Left lobe of liver (tissue), 2 donors: ENCODE measurements around the gene DHRS13. TPM values are rescaled to one million over a fixed set of nuclear protein-coding genes. Genes with fewer than 3 reads are reported as not detected.
"Not testable (repeated sequence)": the region's sequence is repeated elsewhere in the genome, so short reads cannot be mapped to it uniquely, and the experiment has no call there.

ENCODE experiments used
- ATAC-seq: fragments of 200-7000 bp; cut with Tn5 transposase; one replicate; pipeline ENCODE4 v1.9.1; 2020; ENCODE audit warnings: mild to moderate bottlenecking, moderate library complexity
- DNase-seq: peaks from one replicate; pipeline ENCODE4 v3.0.0-alpha.2; 2020; ENCODE audit warnings: low spot score
- total RNA-seq: library from RNA; stranded (reverse); gene quantifications from one replicate; pipeline ENCODE4 v1.2.1, GENCODE V29; 2021
- donor health status: DM: no; HTN: no; CAD: no; lungs with moderate emphysema.
- donor health status: DM: no; HTN: yes; CAD: no.

Gene DHRS13
- total RNA-seq, 1 donor from 2014 or later, result 5.5 TPM

DNA sequence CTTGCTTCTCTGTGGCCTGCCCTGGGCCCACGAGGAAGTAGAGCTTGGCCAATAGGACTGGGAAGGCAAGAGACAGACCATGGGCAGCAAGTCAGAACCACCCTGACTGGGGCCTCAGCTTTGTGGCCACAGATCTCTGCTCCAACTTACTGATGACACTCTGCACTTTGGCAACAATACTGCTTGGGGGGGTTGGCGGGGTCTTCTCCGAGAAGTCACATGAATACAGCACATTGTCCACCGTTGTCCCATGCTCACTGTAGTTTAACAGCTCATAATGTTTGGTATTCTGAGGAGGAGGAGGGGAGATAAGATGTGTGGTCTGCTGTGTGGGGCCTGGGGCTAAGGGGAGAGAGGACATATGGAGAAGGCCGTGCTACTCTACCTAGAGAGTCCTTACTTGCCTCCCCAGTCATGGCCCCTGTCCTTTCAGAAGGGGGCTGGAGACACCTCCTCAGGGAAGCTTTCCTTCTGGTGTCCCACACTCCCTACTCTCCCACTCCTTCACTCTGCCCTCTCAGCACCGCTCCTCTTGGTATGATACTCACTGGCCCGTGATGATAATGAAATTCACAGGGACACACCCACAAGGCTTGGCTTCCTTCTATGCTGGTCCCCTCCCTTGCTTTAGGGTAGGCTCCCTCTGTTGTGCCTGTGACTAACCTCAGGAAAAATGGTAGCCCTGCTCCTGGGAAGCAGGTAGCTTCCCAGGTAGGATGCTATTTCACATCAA is 4.0 kb upstream of the DHRS13 start:
- ATAC-seq (no peak), DNase-seq (no peak)

- no peak for DNase-seq
- no peak for ATAC-seq
Observed at GRCh38 chr17:28906276-28906675, 3.4 kb upstream of the DHRS13 start.

GRCh38 chr17:28904800-28905199 is 1.9 kb upstream of the DHRS13 start:
- no peak for DNase-seq

DNA sequence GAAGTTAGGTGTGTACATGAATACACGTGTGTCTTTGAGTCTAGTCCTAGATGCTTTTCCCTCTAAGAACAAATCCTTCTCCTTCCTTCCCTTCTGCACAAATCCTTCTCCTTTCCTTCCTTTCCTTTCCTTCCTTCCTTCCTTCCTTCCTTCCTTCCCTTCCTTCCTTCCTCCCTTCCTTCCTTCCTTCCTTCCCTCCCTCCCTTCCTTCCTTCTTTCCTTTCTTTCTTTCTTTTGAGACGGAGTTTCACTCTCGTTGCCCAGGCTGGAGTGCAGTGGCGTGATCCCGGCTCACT is 615 bp upstream of the DHRS13 start:
- not testable (repeated sequence) for ATAC-seq, DNase-seq

More at GRCh38 chr17:28904800-28905199, 1.9 kb upstream of the DHRS13 start:
- no peak for ATAC-seq

GRCh38 chr17:28901866-28902818 is 737 bp downstream of the DHRS13 start:
- DNase-seq (peak; percentile 65), ATAC-seq (peak; percentile 65)

DNA sequence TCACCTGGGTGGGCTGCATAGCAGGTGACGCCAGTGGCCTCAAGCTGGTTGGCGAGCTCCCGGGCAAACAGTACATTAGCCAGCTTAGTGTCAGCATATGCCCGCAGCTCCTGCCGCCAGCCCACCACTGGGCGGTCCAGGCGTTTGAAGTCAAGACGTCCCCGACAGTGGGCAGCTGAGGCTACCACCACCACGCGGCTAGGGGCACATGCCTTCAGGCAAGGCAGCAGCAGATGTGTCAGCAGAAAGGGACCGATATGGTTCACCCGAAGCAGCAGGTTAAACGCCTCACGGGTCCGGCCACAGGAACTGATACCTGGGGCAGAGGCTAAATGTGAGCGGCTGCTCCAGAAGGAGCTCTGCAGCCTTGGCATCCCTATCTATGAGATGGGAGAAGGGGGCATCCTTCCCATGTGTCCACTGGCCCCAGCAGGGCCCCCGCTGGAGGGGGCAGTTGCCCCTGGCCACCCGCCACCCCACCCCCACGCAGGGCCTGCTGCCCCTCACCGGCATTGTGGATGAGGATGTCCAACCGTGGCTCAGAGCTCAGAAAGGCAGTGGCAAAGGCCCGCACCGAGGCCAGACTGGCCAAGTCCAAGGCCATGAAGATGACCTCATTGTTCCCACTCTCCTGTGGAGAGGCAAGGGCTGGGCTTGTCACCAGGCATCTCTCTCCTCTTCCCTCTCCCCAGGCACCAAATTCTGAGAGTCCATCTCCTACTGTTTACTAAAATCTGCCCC is 1.7 kb downstream of the DHRS13 start:
- ATAC-seq (no peak), DNase-seq (no peak)

- DNase-seq (no peak), ATAC-seq (no peak)
Observed at GRCh38 chr17:28899212-28899815, 3.6 kb downstream of the DHRS13 start.

DNA sequence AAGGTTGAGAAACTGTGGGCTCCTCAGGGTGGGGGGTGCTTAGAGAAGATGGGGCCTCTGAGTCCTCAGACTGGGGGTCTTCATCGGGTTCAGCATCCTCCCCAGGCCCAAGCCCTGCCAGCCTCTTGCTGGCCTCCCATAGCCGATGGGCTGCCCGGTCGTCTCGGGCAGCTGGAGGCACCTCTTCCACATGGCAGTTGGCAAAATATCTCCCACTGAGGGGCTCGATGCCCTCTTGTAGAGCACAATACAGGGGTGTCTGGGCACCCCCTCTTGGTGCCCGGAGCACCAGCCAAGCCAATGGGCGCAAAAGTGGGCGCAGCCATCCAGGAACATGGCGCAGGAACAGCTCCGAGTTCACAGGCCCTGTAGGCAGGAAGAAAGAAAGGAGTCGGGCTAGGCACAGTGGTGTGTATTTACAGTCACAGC is 4.3 kb downstream of the DHRS13 start:
- no peak for ATAC-seq
- DNase-seq, result no peak

GRCh38 chr17:28897769-28898526 is 4.9 kb downstream of the DHRS13 start:
- ATAC-seq, result no peak
- no peak for DNase-seq

DNA sequence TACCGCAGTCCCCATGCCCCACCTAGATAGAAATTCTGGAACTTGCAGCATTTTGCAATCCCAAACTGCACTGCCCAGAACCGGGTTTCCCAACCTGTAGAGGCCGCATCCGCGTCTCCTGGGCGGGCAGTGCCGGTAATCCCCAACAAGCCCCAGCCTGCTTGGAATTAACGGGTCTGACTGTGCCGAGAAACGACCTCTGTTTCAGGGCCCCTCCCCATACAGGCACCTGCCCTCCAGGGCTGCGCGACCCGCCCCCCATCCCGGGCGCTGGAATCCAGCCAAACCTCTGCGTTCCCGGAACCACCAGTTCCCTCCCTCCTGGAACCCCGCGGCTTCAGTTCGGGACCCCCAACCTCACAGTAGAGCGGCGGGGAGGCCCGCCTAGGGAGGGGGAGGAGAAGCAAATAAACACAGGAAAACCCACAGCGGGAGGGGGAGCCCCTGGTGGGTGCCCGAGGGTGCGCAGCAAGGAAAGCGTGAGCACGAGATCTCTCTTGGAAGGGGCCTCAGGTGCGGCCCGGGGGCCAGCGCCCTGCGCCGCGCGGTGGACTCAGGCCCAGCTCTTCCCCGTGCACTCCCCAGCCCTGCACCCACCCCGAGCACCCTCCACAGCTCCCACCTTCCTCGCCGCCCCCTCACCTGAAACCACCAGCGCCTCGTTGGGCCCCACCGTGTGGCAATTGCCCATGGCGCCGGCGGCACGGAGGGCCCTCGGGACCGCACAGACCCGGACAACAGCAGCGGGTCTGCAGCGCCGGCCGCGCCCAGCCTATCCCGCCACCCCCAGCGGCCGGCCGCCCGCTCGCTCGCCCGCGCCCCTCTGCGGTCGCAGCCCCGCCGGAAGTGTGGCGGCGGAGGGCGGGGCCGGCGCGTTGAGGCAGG is 5.8 kb downstream of the DHRS13 start, which contains the start of gene FLOT2:
TSS of gene FLOT2 (minus strand) at position 850 of the 885 bp plus-strand sequence. CDS start at position 691, 159 bp downstream.
- ATAC-seq (peak; percentile 77), DNase-seq (peak; percentile 81)

GRCh38 chr17:28896491-28896883 is 6.4 kb downstream of the DHRS13 start:
- no peak for ATAC-seq

DNA sequence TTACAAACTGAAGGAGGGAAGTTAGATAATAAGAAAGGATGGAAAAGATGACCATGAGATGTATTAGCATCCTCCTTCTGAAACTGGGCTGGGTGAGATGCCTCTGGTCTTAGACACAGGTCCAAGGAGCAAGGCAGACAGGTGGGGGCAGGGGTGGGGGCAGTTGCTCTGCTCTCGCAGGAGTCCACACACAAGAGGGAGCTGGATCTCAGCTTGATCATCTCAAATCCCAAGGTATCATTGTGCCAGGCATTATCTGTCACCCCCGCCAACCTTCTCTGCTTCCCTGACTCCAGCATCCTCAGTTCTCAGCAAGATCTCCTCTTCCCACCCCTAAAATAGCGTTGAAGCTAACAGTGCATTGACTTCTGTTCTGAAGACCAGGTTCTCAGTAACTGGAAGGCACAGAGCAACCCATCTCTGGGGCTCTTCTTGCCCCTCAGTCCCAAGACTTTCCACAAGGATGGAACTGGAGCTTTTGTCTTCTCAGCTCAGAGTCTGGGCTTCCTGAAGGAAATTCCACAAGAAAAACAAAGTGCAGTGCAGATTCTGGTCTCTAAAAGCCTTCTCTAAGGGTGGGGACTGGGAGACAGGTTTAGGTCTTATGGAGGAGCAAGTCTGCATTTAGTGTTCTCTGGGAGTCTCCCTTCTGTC is 7.0 kb downstream of the DHRS13 start:
- DNase-seq, result no peak
- ATAC-seq, result no peak

More at GRCh38 chr17:28896491-28896883, 6.4 kb downstream of the DHRS13 start:
- DNase-seq, result no peak

DNA sequence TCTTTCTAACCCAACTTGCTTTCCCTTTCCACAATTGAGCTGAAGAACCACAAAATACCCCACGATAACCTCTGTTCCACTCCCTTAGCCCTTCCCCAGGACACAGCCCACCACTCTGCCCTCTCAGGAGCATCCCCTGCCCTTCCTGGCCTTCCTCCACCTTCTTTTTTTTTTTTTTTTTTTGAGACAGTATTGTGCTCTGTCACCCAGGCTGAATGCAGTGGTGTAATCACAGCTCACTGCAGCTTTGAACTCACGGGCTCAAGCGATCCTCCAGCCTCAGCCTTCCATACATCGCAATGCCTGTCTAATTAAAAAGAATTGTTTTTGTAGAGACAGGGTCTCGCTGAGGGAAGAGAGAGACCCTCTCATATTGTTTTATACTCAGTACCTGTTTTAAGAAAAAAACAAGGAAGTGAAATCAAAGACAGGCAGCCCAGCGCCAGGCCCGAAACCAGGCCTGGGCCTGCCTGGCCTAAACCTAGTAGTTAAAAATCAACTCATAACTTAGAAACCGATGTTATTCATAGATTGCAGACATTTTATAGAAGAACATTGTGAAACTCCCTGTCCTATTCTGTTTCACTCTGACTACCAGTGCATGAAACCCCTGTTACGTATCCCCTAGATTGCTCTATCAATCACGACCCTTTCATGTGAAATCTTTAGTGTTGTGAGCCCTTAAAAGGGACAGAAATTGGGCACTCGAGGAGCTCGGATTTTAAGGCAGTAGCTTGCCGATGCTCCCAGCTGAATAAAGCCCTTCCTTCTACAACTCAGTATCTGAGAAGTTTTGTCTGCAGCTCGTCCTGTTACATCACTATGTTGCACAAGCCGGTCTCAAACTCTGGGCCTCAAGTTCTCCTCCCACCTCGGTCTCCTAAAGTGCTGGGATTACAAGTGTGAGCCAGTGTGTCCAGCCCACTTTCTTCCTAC is 9.4 kb downstream of the DHRS13 start:
- DNase-seq, ATAC-seq: not testable (repeated sequence)

DNA sequence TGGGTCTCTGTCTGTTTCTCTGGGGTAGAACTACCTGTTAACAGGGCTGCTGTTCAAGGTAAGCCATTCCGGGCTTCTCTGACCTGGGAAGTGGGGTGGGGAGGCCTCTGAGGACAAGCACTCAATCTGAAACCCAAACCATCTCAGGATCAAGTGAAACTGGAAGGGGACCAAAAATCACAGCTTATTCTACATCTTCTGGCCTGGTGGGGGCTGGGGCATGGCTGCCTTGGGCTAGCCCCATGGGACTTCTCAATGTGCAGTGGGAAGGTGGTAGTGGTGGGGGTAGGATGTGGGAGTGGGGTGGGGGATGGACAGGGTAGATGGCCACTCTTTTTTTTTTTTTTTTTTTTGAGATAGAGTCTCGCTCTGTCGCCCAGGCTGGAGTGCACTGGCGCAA is 10.9 kb downstream of the DHRS13 start:
- no peak for ATAC-seq
- no peak for DNase-seq

- ATAC-seq (no peak), DNase-seq (no peak)
Observed at GRCh38 chr17:28891201-28891600, 11.7 kb downstream of the DHRS13 start.

DNA sequence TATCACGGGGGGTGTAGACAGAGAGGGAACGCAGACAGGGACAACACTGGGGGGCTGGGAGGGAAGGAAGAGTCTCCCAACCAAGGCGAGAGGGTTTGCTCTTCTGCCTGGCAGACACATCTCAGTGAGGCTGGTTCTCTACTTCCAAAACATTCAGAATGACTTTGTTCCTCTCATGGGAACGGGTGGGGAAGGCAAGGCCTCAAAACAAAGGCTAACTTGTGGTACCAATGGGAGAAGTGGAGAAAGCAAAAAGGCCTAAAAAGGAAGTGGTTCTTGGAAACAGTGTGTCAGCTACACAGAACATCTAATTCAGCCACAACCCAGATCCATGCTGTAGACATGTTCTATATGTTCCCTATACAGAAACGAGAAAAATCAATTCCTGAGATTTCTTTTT is 12.9 kb downstream of the DHRS13 start:
- no peak for ATAC-seq
- DNase-seq, result no peak

GRCh38 chr17:28888832-28889231 is 14.0 kb downstream of the DHRS13 start:
- ATAC-seq, result no peak
- DNase-seq, result no peak
